Nephron (organoid): Measurements from ENCODE around the gene SLIT1.

Source experiments
- H3K27ac Mint-ChIP-seq, 3 experiments: 2 replicates each; pipeline ENCODE4 v1.8.0; 2020; ENCODE audit warnings: mixed read lengths in 3 of 3, mild to moderate bottlenecking in 2 of 3, moderate library complexity in 1 of 3
- H3K27me3 Mint-ChIP-seq: 2 replicates; pipeline ENCODE4 v1.8.0; 2021; ENCODE audit warnings: low read depth, mild to moderate bottlenecking, moderate library complexity, mixed read lengths
- H3K36me3 Mint-ChIP-seq: 2 replicates; pipeline ENCODE4 v1.8.0; 2020; ENCODE audit warnings: low read depth, mixed read lengths
- H3K4me1 Mint-ChIP-seq: 2 replicates; pipeline ENCODE4 v1.8.0; 2020; ENCODE audit warnings: mixed read lengths
- H3K4me3 Mint-ChIP-seq, 3 experiments: 2 replicates each; pipeline ENCODE4 v1.8.0; 2020; ENCODE audit warnings: mild to moderate bottlenecking in 3 of 3, mixed read lengths in 3 of 3, moderate library complexity in 2 of 3
- H3K9me3 Mint-ChIP-seq: 2 replicates; pipeline ENCODE4 v1.8.0; 2020; ENCODE audit warnings: mixed read lengths
- TF ChIP-seq, protein P1 (sequence below), 3 experiments: fragments of 200-600 bp; sonication (generic); IDR thresholded peaks; one replicate each; pipeline ENCODE4 v1.5.0; 2021; ENCODE audit warnings: antibody characterized with exemption in 3 of 3; ENCODE audit not compliant: unreplicated experiment in 3 of 3

The SLIT1 gene

DNA sequence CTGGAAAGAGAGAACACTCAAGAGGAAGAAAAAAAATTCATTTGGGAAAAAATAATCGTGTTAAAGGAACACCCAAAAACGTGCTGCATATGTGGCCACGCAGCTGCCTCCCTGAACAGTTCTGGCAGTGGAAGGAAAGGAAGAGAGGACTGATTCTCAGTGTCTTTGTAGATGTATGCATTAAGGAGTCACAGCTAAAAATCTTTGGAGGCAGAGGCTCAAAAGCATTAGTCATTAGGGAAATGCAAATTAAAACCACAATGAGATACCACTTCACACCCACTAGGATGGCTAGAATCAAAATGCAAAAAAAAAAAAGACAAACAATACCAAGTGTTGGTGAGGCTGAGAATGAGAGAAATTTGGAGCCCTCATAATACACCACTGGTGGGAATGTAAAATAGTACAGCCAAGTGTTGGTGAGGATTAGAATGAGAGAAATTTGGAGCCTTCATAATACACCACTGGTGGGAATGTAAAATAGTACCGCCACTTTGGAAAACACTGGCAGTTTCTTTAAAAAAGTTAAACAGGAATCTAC is 134.7 kb downstream of the SLIT1 start:
- no peak overlapping the region for H3K4me3 Mint-ChIP-seq
- peaks cover 1% of the 10 kb centered on the region for H3K27me3 Mint-ChIP-seq
- H3K4me1 Mint-ChIP-seq = peaks cover 8% of the 10 kb centered on the region
- peaks cover 5% of the 10 kb centered on the region for H3K36me3 Mint-ChIP-seq
- TF ChIP-seq, protein P1, sequence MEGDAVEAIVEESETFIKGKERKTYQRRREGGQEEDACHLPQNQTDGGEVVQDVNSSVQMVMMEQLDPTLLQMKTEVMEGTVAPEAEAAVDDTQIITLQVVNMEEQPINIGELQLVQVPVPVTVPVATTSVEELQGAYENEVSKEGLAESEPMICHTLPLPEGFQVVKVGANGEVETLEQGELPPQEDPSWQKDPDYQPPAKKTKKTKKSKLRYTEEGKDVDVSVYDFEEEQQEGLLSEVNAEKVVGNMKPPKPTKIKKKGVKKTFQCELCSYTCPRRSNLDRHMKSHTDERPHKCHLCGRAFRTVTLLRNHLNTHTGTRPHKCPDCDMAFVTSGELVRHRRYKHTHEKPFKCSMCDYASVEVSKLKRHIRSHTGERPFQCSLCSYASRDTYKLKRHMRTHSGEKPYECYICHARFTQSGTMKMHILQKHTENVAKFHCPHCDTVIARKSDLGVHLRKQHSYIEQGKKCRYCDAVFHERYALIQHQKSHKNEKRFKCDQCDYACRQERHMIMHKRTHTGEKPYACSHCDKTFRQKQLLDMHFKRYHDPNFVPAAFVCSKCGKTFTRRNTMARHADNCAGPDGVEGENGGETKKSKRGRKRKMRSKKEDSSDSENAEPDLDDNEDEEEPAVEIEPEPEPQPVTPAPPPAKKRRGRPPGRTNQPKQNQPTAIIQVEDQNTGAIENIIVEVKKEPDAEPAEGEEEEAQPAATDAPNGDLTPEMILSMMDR (IDR thresholded peaks at IDR 0.05; ENCODE audit: unreplicated experiment in 3 of 3) = no peak
- H3K9me3 Mint-ChIP-seq = no peaks in the 10 kb centered on the region
- H3K27ac Mint-ChIP-seq = no peak overlapping the region

GRCh38 chr10:97050205-97050745 is 135.5 kb downstream of the SLIT1 start:
- Mint-ChIP-seq H3K36me3 (peaks cover 5% of the 10 kb centered on the region), H3K4me3 (no peak overlapping the region), H3K27me3 (no peaks in the 10 kb centered on the region), H3K27ac (no peak overlapping the region), H3K9me3 (no peaks in the 10 kb centered on the region), H3K4me1 (peaks cover 8% of the 10 kb centered on the region)
- TF ChIP-seq, protein P1 (IDR thresholded peaks at IDR 0.05; ENCODE audit: unreplicated experiment in 3 of 3) = no peak

DNA sequence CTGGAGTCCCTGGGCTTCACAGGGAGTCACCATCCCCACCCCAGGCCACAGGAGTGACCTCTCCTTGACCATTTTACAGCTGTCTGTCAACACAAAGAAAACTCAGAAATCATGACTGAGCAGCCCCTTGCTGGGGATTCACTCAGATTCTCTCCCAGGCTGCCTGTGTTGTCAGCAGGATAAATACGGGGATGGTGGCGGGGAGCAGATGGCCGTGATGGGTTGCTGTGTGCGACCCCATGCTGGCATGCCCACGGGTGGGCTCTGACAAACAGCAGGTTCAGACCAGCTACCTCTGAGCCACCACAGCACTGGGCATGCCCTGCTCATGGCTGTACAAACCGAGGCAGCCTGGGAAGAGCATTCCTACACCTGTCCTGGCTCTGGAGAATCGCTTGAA is 136.1 kb downstream of the SLIT1 start:
- peaks cover 5% of the 10 kb centered on the region for H3K36me3 Mint-ChIP-seq
- H3K4me3 Mint-ChIP-seq = no peak overlapping the region
- H3K4me1 Mint-ChIP-seq = peaks cover 8% of the 10 kb centered on the region
- no peaks in the 10 kb centered on the region for H3K9me3 Mint-ChIP-seq
- no peaks in the 10 kb centered on the region for H3K27me3 Mint-ChIP-seq
- TF ChIP-seq, protein P1 (IDR thresholded peaks at IDR 0.05; ENCODE audit: unreplicated experiment in 3 of 3) = no peak
- no peak overlapping the region for H3K27ac Mint-ChIP-seq

DNA sequence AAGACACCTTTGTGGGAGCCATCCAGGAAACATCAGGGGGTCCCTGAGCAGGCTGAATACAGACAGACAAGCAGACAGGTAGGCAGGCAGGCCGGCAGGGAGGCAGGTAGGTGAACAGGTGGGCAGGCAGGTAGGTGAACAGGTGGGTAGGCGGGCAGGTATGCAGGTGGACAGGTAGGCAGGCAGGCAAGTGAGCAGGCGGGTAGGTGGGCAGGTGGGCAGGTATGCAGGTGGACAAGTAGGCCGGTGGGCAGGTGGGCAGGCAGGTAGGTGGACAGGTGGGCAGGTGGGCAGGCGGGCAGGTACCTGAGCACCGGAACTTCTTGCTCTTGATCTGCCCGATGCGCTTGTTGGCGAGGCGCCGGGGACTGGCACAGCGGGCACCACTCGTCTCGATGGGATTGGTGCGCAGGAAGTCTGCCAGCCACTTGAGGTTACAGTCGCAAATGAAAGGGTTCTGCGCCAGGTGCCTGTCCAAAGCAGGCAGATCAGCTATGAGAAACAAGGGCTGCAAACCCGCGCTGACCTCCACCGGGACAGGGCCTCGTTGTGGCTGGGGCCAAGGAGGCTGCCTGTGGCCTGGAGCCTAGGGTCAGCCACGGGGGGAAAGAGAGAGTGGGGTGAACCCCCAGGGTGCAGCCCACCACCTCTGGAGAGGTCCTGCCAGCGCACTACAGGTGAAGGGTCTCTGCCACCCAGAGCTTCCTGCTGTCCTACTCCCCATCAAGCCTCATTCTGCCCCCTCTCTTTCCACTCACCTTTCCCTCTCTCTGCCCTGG is 136.9 kb downstream of the SLIT1 start:
- no peak overlapping the region for H3K4me3 Mint-ChIP-seq
- H3K27ac Mint-ChIP-seq = no peak overlapping the region
- no peaks in the 10 kb centered on the region for H3K27me3 Mint-ChIP-seq
- TF ChIP-seq, protein P1 (IDR thresholded peaks at IDR 0.05; ENCODE audit: unreplicated experiment in 3 of 3) = no peak
- no peaks in the 10 kb centered on the region for H3K9me3 Mint-ChIP-seq
- H3K36me3 Mint-ChIP-seq = peaks cover 5% of the 10 kb centered on the region
- H3K4me1 Mint-ChIP-seq = peaks cover 8% of the 10 kb centered on the region

- Mint-ChIP-seq H3K27me3 (no peaks in the 10 kb centered on the region), H3K4me1 (peaks cover 8% of the 10 kb centered on the region), H3K27ac (no peak overlapping the region), H3K4me3 (no peak overlapping the region), H3K9me3 (no peaks in the 10 kb centered on the region), H3K36me3 (peaks cover 5% of the 10 kb centered on the region)
- TF ChIP-seq, protein P1 (IDR thresholded peaks at IDR 0.05; ENCODE audit: unreplicated experiment in 3 of 3) = no peak
These were observed 138.0 kb downstream of the SLIT1 start for GRCh38 chr10:97047788-97048187.
